Measurements from ENCODE around the gene KREMEN2. TPM values are rescaled to one million over a fixed set of nuclear protein-coding genes. Genes with fewer than 3 reads are reported as not detected.

Gene KREMEN2
- total and polyA plus RNA-seq, 2 of the 4 experiments (the other 2 are of a cell fraction), result 0.03 TPM; not detected in 1

GRCh38 chr16:3017344-3017743 is 53.3 kb downstream of the KREMEN2 start:
- no peak overlapping the region for H3K4me2 ChIP-seq (ENCODE audit: low read depth, low read length)
- H3K27me3 ChIP-seq (ENCODE audit: control insufficient read depth, insufficient read depth, low read length), result peaks cover 22% of the 10 kb centered on the region
- peak overlapping the region; percentile 42 for H2AK9ac ChIP-seq (replicated peaks; ENCODE audit: low read depth, low read length, poor library complexity)
- H3K27ac ChIP-seq (ENCODE audit: insufficient read depth, low read length), result no peak overlapping the region
- no peaks in the 10 kb centered on the region for H3K9me3 ChIP-seq (ENCODE audit: control insufficient read depth, insufficient read depth, low read length)
- H3K36me3 ChIP-seq (ENCODE audit: control insufficient read depth, insufficient read depth, low read length), result peaks cover 5% of the 10 kb centered on the region
- H3K14ac ChIP-seq (replicated peaks; ENCODE audit: low read depth, low read length), result no peak overlapping the region
- peaks cover 3% of the 10 kb centered on the region; the same call in 1 of the 2 replicates for H3K4me1 ChIP-seq (ENCODE audit: control insufficient read depth, insufficient read depth, low read length)
- in situ Hi-C loops (cut with MboI; ENCODE audit: low sequenced_read_pairs) (no loop called here), intact Hi-C loops (cut with micrococcal nuclease) (no loop called here), dilution Hi-C loops (cut with HindIII; ENCODE audit: low sequenced_read_pairs, unreplicated experiment) (no loop called here)
- ATAC-seq (ENCODE audit: low read depth), result no peak
- no peak for DNase-seq
- H4K91ac ChIP-seq (ENCODE audit: insufficient read depth, low read depth, low read length), result no peak overlapping the region
- H3K9ac ChIP-seq (ENCODE audit: low read depth, low read length), result no peak overlapping the region
- H3K4me3 ChIP-seq (ENCODE audit: insufficient read depth, low read depth, low read length), result no peak overlapping the region
- no peak overlapping the region for H2BK20ac ChIP-seq (ENCODE audit: low read depth, low read length)
- CTCF ChIA-PET, result no interaction called here
- H3K56ac ChIP-seq (ENCODE audit: extremely low read depth, insufficient read depth, low read length), result no peak overlapping the region
- no peak overlapping the region for H2AFZ ChIP-seq (replicated peaks; ENCODE audit: low read length, poor library complexity)
- no peaks in the 10 kb centered on the region for H3K9me1 ChIP-seq (ENCODE audit: insufficient read depth, low read length)
- no peak overlapping the region for H2BK15ac ChIP-seq (ENCODE audit: low read depth, low read length)
- H2AK5ac ChIP-seq (ENCODE audit: low read depth, low read length), result no peak overlapping the region
- H4K20me1 ChIP-seq (ENCODE audit: insufficient read depth, low read length), result peaks cover 22% of the 10 kb centered on the region
- no peak overlapping the region for H2BK120ac ChIP-seq (ENCODE audit: low read depth, low read length)
- no peak overlapping the region for H3K23ac ChIP-seq (ENCODE audit: low read depth, low read length)
- H3K4ac ChIP-seq (ENCODE audit: low read depth, low read length), result no peak overlapping the region
- H3K79me1 ChIP-seq (ENCODE audit: low read depth in 1 of 2, low read length in 2 of 2), result peaks cover 0 to 11% of the 10 kb centered on the region in 2 experiments; a peak in 2 of 4 replicates
- H4K5ac ChIP-seq (ENCODE audit: low read depth, low read length), result no peak overlapping the region
- no peak overlapping the region for H3K18ac ChIP-seq (ENCODE audit: low read depth, low read length)
- no peak overlapping the region for H4K8ac ChIP-seq (ENCODE audit: low read depth in 2 of 2, low read length in 2 of 2)
- POLR2A ChIA-PET (ENCODE audit: unreplicated experiment), result no interaction called here
- no TSS peak for BruUV-seq (replicated peaks)
- WGBS, 2 experiments (ENCODE audit: extremely low coverage in 2 of 2, insufficient read length in 1 of 2), result 50% methylated on average over 5 of the region's 20 CpGs; no CpG with 5 or more reads in 1 of the 2 experiments
- no peak for TF ChIP-seq MAFK (IDR thresholded peaks at IDR 0.05; ENCODE audit: low read depth, low read length)
- no peak for TF ChIP-seq MAZ (IDR thresholded peaks at IDR 0.05; ENCODE audit: borderline replicate concordance, low read depth, low read length)
- no peak for TF ChIP-seq FOS (IDR thresholded peaks at IDR 0.05; ENCODE audit: low read depth, low read length)
- TF ChIP-seq CTCF (conservative IDR thresholded peaks at IDR 0.05; ENCODE audit: low read depth, low read length), result no peak
- TF ChIP-seq RCOR1 (IDR thresholded peaks at IDR 0.05; ENCODE audit: insufficient replicate concordance, low read length), result no peak
- no peak for TF ChIP-seq USF2 (IDR thresholded peaks at IDR 0.05; ENCODE audit: low read depth, low read length)
- H2BK5ac ChIP-seq (ENCODE audit: low read depth, low read length, poor library complexity, severe bottlenecking), result no peak overlapping the region

Small RNAs within 50 kb of the gene (microRNA-seq; reads per million reads assigned to microRNA genes)
- gene LINC00514 (ENCODE audit: insufficient read depth, insufficient read length), result not detected

Small RNAs within 50 kb of the gene (small RNA-seq; reads per million reads assigned to genes)
- 0 reads per million in 5 experiments for gene LINC00514

Other genes with a start within 250 kb of the KREMEN2 start
- under 0.01 TPM in 2 replicates for gene PRSS27, start 244.1 kb upstream of the KREMEN2 start, total RNA-seq (2012; rRNA removed)
- 0.58 and 0.83 TPM in 2 replicates for gene PRSS27, start 244.1 kb upstream of the KREMEN2 start, polyA plus RNA-seq (2012; rRNA removed)
- 20.3 and 21.1 TPM in 2 replicates for gene SRRM2, start 211.6 kb upstream of the KREMEN2 start, total RNA-seq (2012; rRNA removed)
- 300 and 301 TPM in 2 replicates for gene SRRM2, start 211.6 kb upstream of the KREMEN2 start, polyA plus RNA-seq (2012; rRNA removed)
- 225 and 5,859 TPM in 2 replicates for gene ELOB, start 187.0 kb upstream of the KREMEN2 start, total RNA-seq (2012; rRNA removed)
- gene ELOB, start 187.0 kb upstream of the KREMEN2 start, polyA plus RNA-seq (2012; rRNA removed), result 442 and 481 TPM in 2 replicates
- gene PRSS33, start 176.7 kb upstream of the KREMEN2 start, total RNA-seq (2012; rRNA removed), result not detected in 2 replicates
- gene PRSS33, start 176.7 kb upstream of the KREMEN2 start, polyA plus RNA-seq (2012; rRNA removed), result not detected in 2 replicates
- gene PRSS41, start 165.8 kb upstream of the KREMEN2 start, total RNA-seq (2012; rRNA removed), result not detected in 2 replicates
- not detected in 2 replicates for gene PRSS41, start 165.8 kb upstream of the KREMEN2 start, polyA plus RNA-seq (2012; rRNA removed)
- gene PRSS21, start 147.0 kb upstream of the KREMEN2 start, total RNA-seq (2012; rRNA removed), result not detected in 2 replicates
- gene PRSS21, start 147.0 kb upstream of the KREMEN2 start, polyA plus RNA-seq (2012; rRNA removed), result 0.21 and 0.47 TPM in 2 replicates
- 0.28 and 0.54 TPM in 2 replicates for gene ZG16B, start 134.0 kb upstream of the KREMEN2 start, total RNA-seq (2012; rRNA removed)
- gene ZG16B, start 134.0 kb upstream of the KREMEN2 start, polyA plus RNA-seq (2012; rRNA removed), result 0.46 and 0.65 TPM in 2 replicates
- gene PRSS22, start 106.1 kb upstream of the KREMEN2 start, total RNA-seq (2012; rRNA removed), result not detected in 2 replicates
- not detected in 2 replicates for gene PRSS22, start 106.1 kb upstream of the KREMEN2 start, polyA plus RNA-seq (2012; rRNA removed)
- gene FLYWCH2, start 81.1 kb upstream of the KREMEN2 start, total RNA-seq (2012; rRNA removed), result 42.3 and 48.9 TPM in 2 replicates
- gene FLYWCH2, start 81.1 kb upstream of the KREMEN2 start, polyA plus RNA-seq (2012; rRNA removed), result 66.3 and 77.2 TPM in 2 replicates
- 14.3 and 16.1 TPM in 2 replicates for gene FLYWCH1, start 52.3 kb upstream of the KREMEN2 start, total RNA-seq (2012; rRNA removed)
- gene FLYWCH1, start 52.3 kb upstream of the KREMEN2 start, polyA plus RNA-seq (2012; rRNA removed), result 25.2 and 32.3 TPM in 2 replicates
- gene PAQR4, start 5.1 kb downstream of the KREMEN2 start, total RNA-seq (2012; rRNA removed), result 2.2 TPM in 2 replicates
- gene PAQR4, start 5.1 kb downstream of the KREMEN2 start, polyA plus RNA-seq (2012; rRNA removed), result 10.0 and 10.1 TPM in 2 replicates
- gene PKMYT1, start 16.2 kb downstream of the KREMEN2 start, total RNA-seq (2012; rRNA removed), result 1.8 and 2.8 TPM in 2 replicates
- 14.9 and 18.7 TPM in 2 replicates for gene PKMYT1, start 16.2 kb downstream of the KREMEN2 start, polyA plus RNA-seq (2012; rRNA removed)
- not detected in 2 replicates for gene CLDN9, start 48.6 kb downstream of the KREMEN2 start, total RNA-seq (2012; rRNA removed)
- 0.05 TPM in 1 of 2 replicates, not detected in the other for gene CLDN9, start 48.6 kb downstream of the KREMEN2 start, polyA plus RNA-seq (2012; rRNA removed)
- gene CLDN6, start 53.9 kb downstream of the KREMEN2 start, total RNA-seq (2012; rRNA removed), result not detected in 2 replicates
- 0.07 and 0.14 TPM in 2 replicates for gene CLDN6, start 53.9 kb downstream of the KREMEN2 start, polyA plus RNA-seq (2012; rRNA removed)
- 103 and 118 TPM in 2 replicates for gene TNFRSF12A, start 56.1 kb downstream of the KREMEN2 start, total RNA-seq (2012; rRNA removed)
- 304 and 346 TPM in 2 replicates for gene TNFRSF12A, start 56.1 kb downstream of the KREMEN2 start, polyA plus RNA-seq (2012; rRNA removed)
- 7.2 and 9.7 TPM in 2 replicates for gene HCFC1R1, start 59.7 kb downstream of the KREMEN2 start, total RNA-seq (2012; rRNA removed)
- 57.9 and 121 TPM in 2 replicates for gene HCFC1R1, start 59.7 kb downstream of the KREMEN2 start, polyA plus RNA-seq (2012; rRNA removed)
- 16.1 and 16.8 TPM in 2 replicates for gene THOC6, start 59.8 kb downstream of the KREMEN2 start, total RNA-seq (2012; rRNA removed)
- 23.1 and 26.0 TPM in 2 replicates for gene THOC6, start 59.8 kb downstream of the KREMEN2 start, polyA plus RNA-seq (2012; rRNA removed)
- under 0.01 and 0.18 TPM in 2 replicates for gene BICDL2, start 72.7 kb downstream of the KREMEN2 start, total RNA-seq (2012; rRNA removed)
- 0.17 and 0.19 TPM in 2 replicates for gene BICDL2, start 72.7 kb downstream of the KREMEN2 start, polyA plus RNA-seq (2012; rRNA removed)
- not detected in 2 replicates for gene MMP25, start 82.3 kb downstream of the KREMEN2 start, total RNA-seq (2012; rRNA removed)
- gene MMP25, start 82.3 kb downstream of the KREMEN2 start, polyA plus RNA-seq (2012; rRNA removed), result 0.07 TPM in 2 replicates
- gene IL32, start 101.4 kb downstream of the KREMEN2 start, total RNA-seq (2012; rRNA removed), result 21.7 and 25.6 TPM in 2 replicates
- gene IL32, start 101.4 kb downstream of the KREMEN2 start, polyA plus RNA-seq (2012; rRNA removed), result 95.7 and 99.9 TPM in 2 replicates
- not detected in 2 replicates for gene ZSCAN10, start 135.0 kb downstream of the KREMEN2 start, total RNA-seq (2012; rRNA removed)
- gene ZSCAN10, start 135.0 kb downstream of the KREMEN2 start, polyA plus RNA-seq (2012; rRNA removed), result not detected in 2 replicates
- 8.2 and 8.3 TPM in 2 replicates for gene ZNF205, start 148.3 kb downstream of the KREMEN2 start, total RNA-seq (2012; rRNA removed)
- gene ZNF205, start 148.3 kb downstream of the KREMEN2 start, polyA plus RNA-seq (2012; rRNA removed), result 12.7 and 14.5 TPM in 2 replicates
- 0.56 and 0.72 TPM in 2 replicates for gene ZNF213, start 170.8 kb downstream of the KREMEN2 start, total RNA-seq (2012; rRNA removed)
- 4.0 and 4.1 TPM in 2 replicates for gene ZNF213, start 170.8 kb downstream of the KREMEN2 start, polyA plus RNA-seq (2012; rRNA removed)
- not detected in 2 replicates for gene OR1F1, start 223.9 kb downstream of the KREMEN2 start, total RNA-seq (2012; rRNA removed)
- gene OR1F1, start 223.9 kb downstream of the KREMEN2 start, polyA plus RNA-seq (2012; rRNA removed), result 0.12 and 0.27 TPM in 2 replicates